Caco-2 (cell line): ENCODE results near the gene TMEM169. TPM values are rescaled to one million over a fixed set of nuclear protein-coding genes. Genes with fewer than 3 reads are reported as not detected.
"Not testable (repeated sequence)": the region's sequence is repeated elsewhere in the genome, so short reads cannot be mapped to it uniquely, and the experiment has no call there.

Experiments used
- BruUV-seq: library from RNA; stranded (reverse); fragments of 400-500 nt; replicated peaks from 2 replicates; lab custom pipeline; 2021; lab: Mats Ljungman, UMichigan
- CTCF ChIA-PET: fragments of 300-600 bp; sonication (Branson Sonifier 250); formaldehyde crosslinking; loops from one replicate; lab custom pipeline; 2022; ENCODE audit warnings: antibody characterized with exemption; lab: Charles Lee
- POLR2A ChIA-PET: fragments of 300-600 bp; sonication (Branson Sonifier 250); formaldehyde crosslinking; loops from one replicate; lab custom pipeline; 2022; ENCODE audit warnings: antibody characterized with exemption; lab: Charles Lee
- DNase-seq, 2 experiments: peaks; one replicate each; pipeline versions ENCODE4 v3.0.0 to v3.0.0-alpha.2; 2020 to 2022
- H3K27me3 ChIP-seq: replicated peaks from 2 replicates; pipeline ENCODE4 v1.6.0; 2011; ENCODE audit warnings: low read length; ENCODE audit not compliant: control insufficient read depth, insufficient read depth
- H3K36me3 ChIP-seq: 2 replicates; pipeline ENCODE4 v1.5.1; 2011; ENCODE audit warnings: low read length; ENCODE audit not compliant: control insufficient read depth, insufficient read depth
- H3K4me1 ChIP-seq: fragments of 250-450 bp; sonication (Bioruptor Pico); 2 replicates; pipeline ENCODE4 v1.5.1; 2020; ENCODE audit warnings: mild to moderate bottlenecking
- H3K4me3 ChIP-seq: 2 replicates; pipeline ENCODE4 v1.5.1; 2011; ENCODE audit warnings: low read depth, mild to moderate bottlenecking, control low read depth, low read length
- H3K9me3 ChIP-seq: fragments of 250-450 bp; sonication (Bioruptor Pico); 2 replicates; pipeline ENCODE4 v1.5.1; 2020; ENCODE audit warnings: mild to moderate bottlenecking, moderate library complexity
- H3K27ac Mint-ChIP-seq: one replicate; pipeline ENCODE4 v1.8.0; 2022; ENCODE audit warnings: mixed read lengths; ENCODE audit not compliant: unreplicated experiment
- H3K27me3 Mint-ChIP-seq: one replicate; pipeline ENCODE4 v1.8.0; 2022; ENCODE audit warnings: mixed read lengths; ENCODE audit not compliant: insufficient read depth, unreplicated experiment
- H3K36me3 Mint-ChIP-seq: one replicate; pipeline ENCODE4 v1.8.0; 2022; ENCODE audit warnings: mild to moderate bottlenecking, mixed read lengths; ENCODE audit not compliant: insufficient read depth, unreplicated experiment
- H3K4me1 Mint-ChIP-seq: one replicate; pipeline ENCODE4 v1.8.0; 2022; ENCODE audit warnings: low read depth, mixed read lengths; ENCODE audit not compliant: unreplicated experiment
- H3K4me3 Mint-ChIP-seq: one replicate; pipeline ENCODE4 v1.8.0; 2022; ENCODE audit warnings: mild to moderate bottlenecking, moderate library complexity, mixed read lengths; ENCODE audit not compliant: unreplicated experiment
- H3K9me3 Mint-ChIP-seq: one replicate; pipeline ENCODE4 v1.8.0; 2022; ENCODE audit warnings: mixed read lengths; ENCODE audit not compliant: unreplicated experiment
- intact Hi-C: fragments of 100-400 bp; cut with micrococcal nuclease; formaldehyde crosslinking; loops from one replicate; pipeline ENCODE4 v1.10.0; 2022; ENCODE audit not compliant: unreplicated experiment
- total RNA-seq: library from RNA; stranded (reverse); gene quantifications from 2 replicates; pipeline ENCODE4 v1.2.3, GENCODE V29; 2022
- TF ChIP-seq, protein P1 (sequence below), 2 experiments: fragments of 200-600 bp in 1 of 2; IDR thresholded peaks; 1 replicate in 1 of 2; 2 replicates in 1 of 2; pipeline versions ENCODE4 v1.5.1 to v1.8.0; 2011 to 2022; ENCODE audit warnings: antibody characterized with exemption in 1 of 2, control low read depth in 1 of 2, inconsistent platforms in 1 of 2, low read depth in 1 of 2, low read length in 1 of 2, mild to moderate bottlenecking in 1 of 2, moderate library complexity in 1 of 2; ENCODE audit not compliant: insufficient read depth in 1 of 2, severe bottlenecking in 1 of 2, unreplicated experiment in 1 of 2

TMEM169 gene
- total RNA-seq, 1 experiment from 2014 or later = 1.3 TPM

DNA sequence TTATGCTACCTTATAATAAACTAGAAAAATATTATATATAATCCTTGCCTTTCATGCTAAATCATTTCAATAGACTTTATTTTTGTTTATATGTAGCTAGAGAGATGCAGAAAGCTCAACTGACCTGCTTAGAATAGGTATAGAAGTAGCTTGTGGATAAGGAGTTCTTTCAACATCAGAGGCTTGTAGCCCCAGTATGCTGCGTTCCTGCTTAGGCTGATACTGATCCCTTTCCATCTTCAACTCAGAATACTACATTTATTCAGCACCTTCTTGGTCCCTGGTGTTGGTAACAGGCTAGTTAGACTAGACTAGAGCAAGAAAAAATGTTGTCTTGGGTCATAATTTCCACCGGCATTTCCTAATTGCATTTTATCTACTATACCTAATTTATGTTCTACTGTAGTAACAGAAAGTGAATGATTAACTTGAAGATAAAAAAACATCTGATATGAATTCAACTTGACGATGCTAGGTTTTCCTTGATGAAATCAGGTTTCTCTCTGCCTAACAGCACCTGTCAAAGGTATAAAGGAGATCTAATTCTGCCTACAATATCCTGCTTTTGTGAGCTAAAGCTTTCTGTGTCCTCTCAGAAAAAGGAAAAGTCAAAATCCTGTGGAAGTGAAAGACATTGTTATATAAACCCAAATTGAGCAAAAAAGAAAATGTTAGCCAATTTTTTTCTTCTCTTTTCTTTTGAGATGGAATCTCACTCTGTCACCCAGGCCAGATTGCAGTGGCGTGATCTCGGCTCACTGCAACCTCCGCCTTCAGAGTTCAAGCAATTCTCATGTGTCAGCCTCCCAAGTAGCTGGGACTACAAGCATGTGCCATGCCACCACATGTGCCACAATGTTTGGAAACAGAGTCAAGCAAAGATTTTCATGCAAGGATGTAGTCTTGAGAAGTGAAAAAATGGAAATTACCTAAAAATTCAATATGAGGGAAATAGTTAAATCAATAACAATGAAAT, 5.9 kb upstream of the TMEM169 start:
- Histone ChIP-seq H3K36me3 (no peaks in the 10 kb centered on the region; the same call in 1 of the 2 replicates), H3K4me3 (no peak overlapping the region), H3K27me3 (no peaks in the 10 kb centered on the region), H3K4me1 (peaks cover 22% of the 10 kb centered on the region), H3K9me3 (no peaks in the 10 kb centered on the region)
- TF ChIP-seq, protein P1, sequence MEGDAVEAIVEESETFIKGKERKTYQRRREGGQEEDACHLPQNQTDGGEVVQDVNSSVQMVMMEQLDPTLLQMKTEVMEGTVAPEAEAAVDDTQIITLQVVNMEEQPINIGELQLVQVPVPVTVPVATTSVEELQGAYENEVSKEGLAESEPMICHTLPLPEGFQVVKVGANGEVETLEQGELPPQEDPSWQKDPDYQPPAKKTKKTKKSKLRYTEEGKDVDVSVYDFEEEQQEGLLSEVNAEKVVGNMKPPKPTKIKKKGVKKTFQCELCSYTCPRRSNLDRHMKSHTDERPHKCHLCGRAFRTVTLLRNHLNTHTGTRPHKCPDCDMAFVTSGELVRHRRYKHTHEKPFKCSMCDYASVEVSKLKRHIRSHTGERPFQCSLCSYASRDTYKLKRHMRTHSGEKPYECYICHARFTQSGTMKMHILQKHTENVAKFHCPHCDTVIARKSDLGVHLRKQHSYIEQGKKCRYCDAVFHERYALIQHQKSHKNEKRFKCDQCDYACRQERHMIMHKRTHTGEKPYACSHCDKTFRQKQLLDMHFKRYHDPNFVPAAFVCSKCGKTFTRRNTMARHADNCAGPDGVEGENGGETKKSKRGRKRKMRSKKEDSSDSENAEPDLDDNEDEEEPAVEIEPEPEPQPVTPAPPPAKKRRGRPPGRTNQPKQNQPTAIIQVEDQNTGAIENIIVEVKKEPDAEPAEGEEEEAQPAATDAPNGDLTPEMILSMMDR (IDR thresholded peaks at IDR 0.05; ENCODE audit: insufficient read depth in 1 of 2, low read depth in 1 of 2, low read length in 1 of 2, severe bottlenecking in 1 of 2, unreplicated experiment in 1 of 2) = no peak
- no peaks in the 10 kb centered on the region for H3K9me3 Mint-ChIP-seq
- H3K4me1 Mint-ChIP-seq = peaks cover 15% of the 10 kb centered on the region
- H3K4me3 Mint-ChIP-seq = no peak overlapping the region
- no peak overlapping the region for H3K27ac Mint-ChIP-seq
- CTCF ChIA-PET = no interaction called here
- POLR2A ChIA-PET = interaction anchor here (1.8 kb wide), 1 partner anchor 32 kb away, joined by 5 read pairs; no protein-coding TSS in a partner anchor
- no peaks in the 10 kb centered on the region for H3K27me3 Mint-ChIP-seq
- BruUV-seq = no TSS peak
- peak in 1 of 2 experiments; percentile 5 for DNase-seq
- peaks cover 8% of the 10 kb centered on the region for H3K36me3 Mint-ChIP-seq
- intact Hi-C loops = no loop called here

DNA sequence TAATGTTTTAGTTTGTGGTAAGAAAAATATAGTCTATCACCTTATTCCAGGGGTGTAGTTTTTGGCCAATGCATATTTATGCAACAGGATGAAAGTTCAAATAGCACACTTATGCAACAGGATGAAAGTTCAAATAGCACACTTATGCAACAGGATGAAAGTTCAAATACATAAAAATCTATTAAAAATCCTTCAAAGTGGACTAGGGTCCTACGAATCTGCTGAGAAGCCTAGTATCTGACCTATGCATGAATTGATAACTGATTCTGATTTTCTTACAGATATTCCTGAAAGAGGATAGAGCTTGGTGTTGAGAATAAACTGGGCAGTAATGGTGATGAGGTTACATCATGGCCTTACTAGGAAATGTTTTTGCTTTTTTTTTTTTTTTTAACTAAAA, 2.9 kb upstream of the TMEM169 start:
- CTCF ChIA-PET = no interaction called here
- H3K4me3 ChIP-seq = no peak overlapping the region
- intact Hi-C loops = loop anchor here (1.0 kb wide), 1 partner anchor 46 kb away; no protein-coding TSS in a partner anchor
- no peak overlapping the region for H3K27ac Mint-ChIP-seq
- H3K36me3 Mint-ChIP-seq = peaks cover 8% of the 10 kb centered on the region
- peak in 1 of 2 experiments; percentile 31 for DNase-seq
- H3K27me3 ChIP-seq = no peaks in the 10 kb centered on the region
- no peak overlapping the region for H3K4me3 Mint-ChIP-seq
- peaks cover 27% of the 10 kb centered on the region for H3K4me1 ChIP-seq
- no peaks in the 10 kb centered on the region for H3K36me3 ChIP-seq
- H3K9me3 Mint-ChIP-seq = no peaks in the 10 kb centered on the region
- H3K27me3 Mint-ChIP-seq = no peaks in the 10 kb centered on the region
- BruUV-seq = TSS peak; percentile 2
- TF ChIP-seq, protein P1 (IDR thresholded peaks at IDR 0.05; ENCODE audit: insufficient read depth in 1 of 2, low read depth in 1 of 2, low read length in 1 of 2, severe bottlenecking in 1 of 2, unreplicated experiment in 1 of 2) = no peak
- peaks cover 15% of the 10 kb centered on the region for H3K4me1 Mint-ChIP-seq
- POLR2A ChIA-PET = interaction anchor here (0.7 kb wide), 1 partner anchor 16 kb away, joined by 9 read pairs; no protein-coding TSS in a partner anchor
- H3K9me3 ChIP-seq = no peaks in the 10 kb centered on the region

DNA sequence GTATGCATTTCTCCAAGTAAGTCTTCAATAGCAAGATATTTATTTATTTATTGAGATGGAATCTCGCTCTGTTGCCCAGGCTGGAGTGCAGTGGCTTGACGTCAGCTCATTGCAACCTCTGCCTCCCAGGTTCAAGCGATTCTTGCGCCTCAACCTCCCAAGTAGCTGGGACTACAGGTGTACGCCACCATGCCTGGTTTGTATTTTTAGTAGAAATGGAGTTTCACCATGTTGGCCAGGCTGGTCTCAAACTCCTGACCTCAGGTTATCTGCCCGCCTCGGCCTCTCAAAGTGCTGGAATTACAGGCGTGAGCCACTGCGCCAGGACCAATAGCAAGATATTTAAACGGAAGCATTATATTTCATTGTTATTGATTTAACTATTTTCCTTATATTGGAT, 1.7 kb upstream of the TMEM169 start:
- peaks cover 27% of the 10 kb centered on the region for H3K4me1 ChIP-seq
- POLR2A ChIA-PET, H3K4me3 Mint-ChIP-seq, BruUV-seq, H3K27ac Mint-ChIP-seq, H3K27me3 ChIP-seq, DNase-seq, H3K4me3 ChIP-seq, H3K27me3 Mint-ChIP-seq, intact Hi-C loops, H3K9me3 Mint-ChIP-seq, CTCF ChIA-PET, H3K36me3 ChIP-seq, H3K36me3 Mint-ChIP-seq, H3K9me3 ChIP-seq: not testable (repeated sequence)
- peaks cover 15% of the 10 kb centered on the region for H3K4me1 Mint-ChIP-seq
